ENCODE measurements around the gene ATG9A.
"Not testable (repeated sequence)": the region's sequence is repeated elsewhere in the genome, so short reads cannot be mapped to it uniquely, and the experiment has no call there.

Gene ATG9A, protein sequence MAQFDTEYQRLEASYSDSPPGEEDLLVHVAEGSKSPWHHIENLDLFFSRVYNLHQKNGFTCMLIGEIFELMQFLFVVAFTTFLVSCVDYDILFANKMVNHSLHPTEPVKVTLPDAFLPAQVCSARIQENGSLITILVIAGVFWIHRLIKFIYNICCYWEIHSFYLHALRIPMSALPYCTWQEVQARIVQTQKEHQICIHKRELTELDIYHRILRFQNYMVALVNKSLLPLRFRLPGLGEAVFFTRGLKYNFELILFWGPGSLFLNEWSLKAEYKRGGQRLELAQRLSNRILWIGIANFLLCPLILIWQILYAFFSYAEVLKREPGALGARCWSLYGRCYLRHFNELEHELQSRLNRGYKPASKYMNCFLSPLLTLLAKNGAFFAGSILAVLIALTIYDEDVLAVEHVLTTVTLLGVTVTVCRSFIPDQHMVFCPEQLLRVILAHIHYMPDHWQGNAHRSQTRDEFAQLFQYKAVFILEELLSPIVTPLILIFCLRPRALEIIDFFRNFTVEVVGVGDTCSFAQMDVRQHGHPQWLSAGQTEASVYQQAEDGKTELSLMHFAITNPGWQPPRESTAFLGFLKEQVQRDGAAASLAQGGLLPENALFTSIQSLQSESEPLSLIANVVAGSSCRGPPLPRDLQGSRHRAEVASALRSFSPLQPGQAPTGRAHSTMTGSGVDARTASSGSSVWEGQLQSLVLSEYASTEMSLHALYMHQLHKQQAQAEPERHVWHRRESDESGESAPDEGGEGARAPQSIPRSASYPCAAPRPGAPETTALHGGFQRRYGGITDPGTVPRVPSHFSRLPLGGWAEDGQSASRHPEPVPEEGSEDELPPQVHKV

DNA sequence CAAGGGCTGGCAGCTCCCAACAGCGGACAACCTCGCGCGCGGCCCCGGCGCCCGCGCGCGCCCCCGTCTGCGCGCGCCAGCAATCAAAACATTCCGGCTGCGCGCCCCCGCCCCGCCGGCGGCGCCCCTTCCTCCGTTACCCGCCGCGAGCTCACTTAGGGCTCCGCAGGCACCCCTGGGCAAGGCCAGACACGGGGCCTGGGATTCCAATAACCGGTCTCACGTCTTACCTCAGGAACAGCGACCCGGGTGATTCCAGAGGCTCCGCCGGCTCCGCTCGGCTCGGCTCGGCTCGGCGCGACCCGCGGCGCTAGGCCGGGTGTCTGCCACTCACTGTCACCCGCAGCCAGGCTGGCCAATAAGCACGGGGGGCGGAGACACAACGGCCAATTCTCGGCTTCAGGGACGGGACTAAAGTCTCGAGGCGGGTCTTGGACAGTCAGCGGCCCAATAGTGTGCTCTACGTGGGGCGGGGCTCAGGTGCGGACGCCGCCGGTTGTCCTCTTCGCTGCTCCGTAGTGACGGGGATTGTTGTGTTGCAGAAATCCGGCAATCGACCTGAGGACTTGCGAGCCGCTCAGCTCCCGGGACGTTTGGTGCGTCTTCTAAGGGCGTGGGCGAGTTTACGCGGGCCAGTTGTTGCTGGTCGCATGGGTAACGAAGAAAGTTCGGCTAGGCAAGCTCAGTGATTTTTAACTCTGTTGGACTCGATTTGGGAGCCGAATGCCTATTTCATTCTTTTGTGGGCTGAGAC, at the start of gene ATG9A, which contains the start of gene ANKZF1:
Gene ATG9A (minus strand): TSS at position 332 of the 754 bp plus-strand sequence. CDS start 1,612 bp downstream, outside the sequence.
Gene ANKZF1 (plus strand): TSS at position 502 of the 754 bp plus-strand sequence. CDS start 452 bp downstream, outside the sequence.
- DNase-seq (ENCODE audit: low read depth), result peak; percentile 93

DNA sequence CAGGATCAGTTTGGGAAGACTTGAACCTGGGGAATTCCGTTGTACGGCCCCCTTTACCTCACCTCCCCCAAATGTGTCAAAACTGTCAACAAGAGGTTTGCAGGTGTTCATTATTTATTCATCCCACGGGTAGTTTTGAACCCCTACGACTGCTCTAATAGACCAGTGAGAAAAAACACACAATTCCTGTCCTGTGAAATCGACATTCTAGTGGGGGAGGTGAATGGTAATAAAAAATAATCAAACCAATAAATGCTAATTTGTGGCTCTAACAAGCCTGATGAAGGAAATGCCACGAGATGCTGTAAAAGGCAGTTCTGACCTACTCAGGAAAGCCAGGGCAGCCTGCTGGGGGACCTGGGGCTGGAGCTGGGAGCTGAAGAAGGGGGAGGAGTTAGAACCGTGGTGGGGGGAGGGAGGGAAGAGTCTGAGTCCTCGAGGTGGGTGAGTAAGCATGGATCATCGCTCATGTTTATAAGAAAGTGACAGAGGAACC, 49.3 kb upstream of the ATG9A start:
- DNase-seq (ENCODE audit: low read depth), result no peak

DNA sequence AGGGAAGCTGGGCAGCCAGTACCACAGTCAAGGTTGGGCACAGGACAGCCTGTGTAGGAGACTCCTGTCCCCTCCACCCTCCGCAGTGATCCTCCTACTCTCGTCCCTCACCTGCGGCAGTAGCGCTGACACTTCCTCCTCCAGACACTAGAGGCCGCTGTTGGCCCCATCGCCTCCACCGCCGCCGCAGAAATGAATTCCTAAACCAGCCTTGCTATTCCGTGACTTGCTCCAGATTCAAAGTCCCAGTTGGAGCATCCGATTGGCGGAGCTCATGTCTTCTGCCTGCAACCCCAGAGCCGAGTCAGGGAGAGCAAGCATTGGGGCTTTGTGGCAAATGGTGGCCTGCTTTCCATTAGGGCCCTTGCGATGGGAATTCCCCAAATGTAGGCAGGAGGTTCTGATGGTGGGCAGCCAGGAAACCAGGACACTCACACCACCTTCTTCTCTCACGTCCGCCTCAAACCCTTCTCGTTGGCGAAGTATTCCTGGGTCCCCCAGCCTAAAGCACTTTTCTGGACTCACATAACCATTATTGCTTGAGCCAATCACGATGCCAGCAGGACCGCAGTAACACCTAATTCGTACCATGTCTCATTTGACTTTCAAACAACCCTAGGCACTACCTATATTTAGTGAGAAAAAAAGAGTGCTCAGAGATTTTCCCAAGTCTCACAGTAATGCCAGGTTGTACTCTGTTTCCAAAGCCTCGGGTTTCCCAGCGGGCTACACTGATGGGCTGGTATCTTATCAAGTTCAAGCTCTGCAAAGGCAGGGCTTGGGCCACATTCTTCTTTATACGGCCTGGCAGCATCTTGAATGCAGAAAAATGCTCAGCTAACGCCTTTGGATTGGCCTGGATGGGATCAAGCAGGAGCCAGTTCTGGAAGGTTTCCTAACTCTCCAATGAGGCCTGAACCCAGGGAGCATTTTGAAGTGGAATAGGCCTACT, 48.5 kb upstream of the ATG9A start:
- DNase-seq (ENCODE audit: low read depth), result no peak

DNA sequence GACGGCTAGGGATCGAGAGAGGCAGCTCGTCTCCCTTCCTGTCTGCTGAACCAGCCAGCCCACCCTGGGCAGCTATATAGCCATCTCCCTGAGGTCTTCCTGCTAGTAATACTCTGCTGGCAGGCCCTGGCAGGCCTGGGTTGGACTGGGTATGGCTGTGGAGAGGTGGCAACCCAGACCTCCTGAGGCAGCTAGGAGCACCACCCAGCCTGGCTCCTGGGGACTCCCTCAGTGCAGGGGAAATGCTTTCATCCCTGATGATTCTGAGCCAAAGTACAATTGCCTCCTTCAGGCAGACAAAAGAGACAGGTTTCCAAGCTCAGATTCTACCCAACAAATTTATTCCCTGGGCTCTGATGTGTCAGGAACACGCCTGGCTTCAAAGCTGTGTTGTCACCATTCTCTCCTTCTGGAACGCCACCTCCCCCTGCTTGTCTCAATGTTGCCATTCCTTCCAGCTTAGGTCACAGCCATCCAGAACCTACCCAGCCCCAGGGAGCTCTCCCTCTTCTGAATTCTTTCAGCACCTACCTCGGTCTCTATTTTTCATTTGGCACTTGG, 45.0 kb upstream of the ATG9A start:
- no peak for DNase-seq (ENCODE audit: low read depth)

DNA sequence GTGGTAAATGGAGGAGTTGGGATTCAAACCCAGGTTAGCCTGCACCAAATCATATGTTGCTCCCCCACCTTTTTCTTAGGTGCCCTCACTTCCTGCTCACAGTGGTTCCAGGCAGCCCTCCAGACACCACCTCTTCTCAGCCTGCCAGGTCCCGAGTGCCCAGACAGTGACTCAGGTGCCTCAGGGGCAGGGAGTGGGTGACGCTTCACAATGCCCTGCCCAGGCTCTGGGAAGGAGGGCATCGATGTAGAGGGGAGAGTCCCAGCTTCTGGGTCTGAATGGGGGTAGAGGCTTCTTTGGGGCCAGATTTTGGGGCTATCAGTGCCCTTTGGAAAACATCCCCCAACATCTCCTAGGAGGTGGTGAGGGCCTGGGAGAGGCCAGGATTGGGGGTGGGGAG, 44.5 kb upstream of the ATG9A start:
- no peak for DNase-seq (ENCODE audit: low read depth)

DNA sequence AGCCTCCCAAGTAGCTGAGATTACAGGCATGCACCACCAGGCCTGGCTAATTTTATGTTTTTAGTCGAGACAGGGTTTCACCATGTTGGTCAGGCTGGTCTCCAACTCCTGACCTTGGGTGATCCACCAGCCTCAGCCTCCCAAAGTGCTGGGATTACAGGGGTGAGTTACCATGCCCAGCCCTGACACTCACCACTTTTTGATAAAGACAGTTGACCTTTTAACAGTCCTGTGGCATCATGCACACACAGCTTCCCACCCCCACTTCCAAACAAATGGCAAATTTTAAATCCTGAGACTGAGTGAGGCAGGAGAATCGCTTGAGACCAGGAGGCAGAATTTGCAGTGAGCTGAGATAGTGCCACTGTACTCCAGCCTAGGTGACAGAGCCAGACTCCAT, 43.6 kb upstream of the ATG9A start:
- DNase-seq (ENCODE audit: low read depth), result no peak

DNA sequence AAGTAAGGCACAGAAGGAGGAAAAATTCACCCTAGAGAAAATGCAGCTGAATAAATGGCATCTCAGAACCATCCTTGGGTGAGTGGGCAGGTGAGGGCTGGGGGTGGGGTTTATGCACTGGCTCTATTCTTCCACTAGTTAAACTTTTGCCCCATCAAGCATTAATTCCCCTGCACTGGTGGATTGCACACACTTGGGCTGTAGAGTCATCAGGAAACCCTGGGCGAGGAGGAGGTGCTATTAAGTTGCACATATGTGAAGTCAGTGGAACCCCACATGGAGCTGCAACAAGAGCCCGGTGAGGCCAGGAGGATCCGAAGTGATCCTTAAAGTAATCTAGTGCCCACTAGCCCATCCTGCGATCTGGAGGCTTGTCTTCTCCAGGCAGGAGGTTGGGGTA, 42.9 kb upstream of the ATG9A start:
- no peak for DNase-seq (ENCODE audit: low read depth)

DNA sequence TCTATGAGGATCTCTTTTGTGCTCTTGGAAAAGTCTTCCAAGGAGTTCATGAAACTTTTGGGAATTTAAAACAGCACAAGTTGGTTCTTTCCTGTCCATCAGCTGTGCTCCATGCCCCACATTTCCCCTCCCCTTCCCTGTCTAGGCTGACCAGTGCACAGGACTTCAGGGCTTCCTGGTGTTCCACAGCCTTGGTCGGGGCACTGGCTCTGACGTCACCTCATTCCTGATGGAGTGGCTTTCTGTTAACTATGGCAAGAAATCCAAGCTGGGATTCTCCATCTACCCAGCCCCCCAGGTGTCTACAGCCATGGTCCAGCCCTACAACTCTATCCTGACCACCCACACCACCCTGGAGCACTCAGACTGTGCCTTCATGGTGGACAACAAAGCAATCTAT, 41.6 kb upstream of the ATG9A start:
- no peak for DNase-seq (ENCODE audit: low read depth)

DNA sequence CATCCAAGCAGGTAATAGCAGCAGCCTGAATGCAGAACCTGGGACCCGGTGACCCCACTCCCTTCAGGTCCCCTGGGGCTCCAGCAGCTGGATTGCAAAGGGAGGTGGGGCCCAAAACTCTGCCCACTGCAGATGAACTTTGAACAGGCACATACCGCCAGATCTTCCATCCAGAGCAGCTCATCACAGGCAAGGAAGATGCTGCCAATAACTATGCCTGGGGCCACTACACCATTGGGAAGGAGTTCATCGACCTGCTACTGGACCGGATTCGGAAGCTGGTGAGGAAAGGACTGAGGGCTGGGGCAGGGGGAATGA, 40.6 kb upstream of the ATG9A start:
- DNase-seq (ENCODE audit: low read depth), result no peak

DNA sequence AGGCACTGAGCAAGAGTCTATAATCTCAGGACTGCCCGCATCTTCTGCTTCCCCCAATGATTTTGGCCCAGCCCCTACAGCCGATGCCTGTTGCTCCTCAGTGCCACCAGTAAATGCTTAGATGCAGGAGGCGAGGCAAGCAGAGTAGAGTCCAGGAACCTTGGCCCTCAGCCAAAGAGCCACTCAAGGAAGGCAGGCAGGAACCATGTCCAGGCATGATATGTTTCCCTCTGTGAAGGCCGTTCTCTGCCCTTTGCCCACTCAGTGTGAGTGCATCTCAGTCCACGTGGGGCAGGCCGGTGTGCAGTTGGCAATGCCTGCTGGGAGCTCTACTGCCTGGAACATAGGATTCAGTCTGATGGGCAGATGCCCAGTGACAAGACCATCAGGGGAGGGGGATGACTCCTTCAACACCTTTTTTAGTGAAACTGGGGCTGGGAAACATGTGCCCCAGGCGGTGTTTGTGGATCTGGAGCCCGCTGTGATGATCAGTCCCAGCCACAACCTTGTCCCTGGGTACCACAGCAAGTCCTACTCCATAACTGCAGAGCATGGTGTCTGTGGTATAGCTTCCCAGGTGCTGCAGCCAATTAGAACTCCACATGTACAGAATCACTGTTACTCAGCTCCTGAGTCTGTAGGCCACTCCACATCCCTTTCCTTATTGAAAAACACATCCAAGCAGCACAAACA, 40.1 kb upstream of the ATG9A start:
- DNase-seq (ENCODE audit: low read depth), result no peak

DNA sequence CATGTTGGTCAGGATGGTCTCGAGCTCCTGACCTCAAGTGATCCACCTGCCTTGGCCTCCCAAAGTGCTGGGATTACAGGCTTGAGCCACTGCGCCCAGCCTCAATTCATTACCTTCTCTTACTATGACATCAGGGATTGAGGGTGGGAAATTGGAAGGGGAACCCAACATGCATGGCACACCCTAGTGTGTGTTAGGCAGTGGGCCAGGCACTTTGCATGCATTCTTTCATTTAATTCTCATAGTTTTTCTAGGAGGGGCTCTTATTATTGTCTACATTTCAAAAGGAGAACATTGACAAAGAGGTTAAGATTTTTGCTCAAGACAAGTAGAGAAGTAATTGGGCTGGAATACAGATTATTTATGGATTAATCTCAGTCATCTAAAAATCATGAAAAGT, 38.9 kb upstream of the ATG9A start:
- no peak for DNase-seq (ENCODE audit: low read depth)

DNA sequence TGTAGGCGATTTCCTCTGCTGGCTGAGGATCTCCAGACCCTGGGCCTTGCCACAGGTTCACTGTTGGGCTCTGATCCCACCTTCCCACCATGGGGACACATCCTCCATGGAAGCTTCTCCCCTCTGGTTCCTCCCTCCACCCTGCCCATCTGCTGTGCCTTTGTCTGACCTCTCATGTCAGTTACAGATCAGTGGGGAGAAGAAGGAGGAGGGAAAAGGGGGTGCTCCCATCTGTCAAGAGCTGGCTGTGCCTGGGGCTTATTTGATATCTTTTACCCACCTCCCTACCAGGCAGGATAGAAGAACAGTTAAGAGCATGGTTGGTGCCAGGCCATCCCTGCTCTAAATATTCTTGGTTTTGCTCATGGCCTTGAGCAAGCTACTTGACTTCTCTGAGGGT, 37.5 kb upstream of the ATG9A start:
- DNase-seq (ENCODE audit: low read depth), result no peak

DNA sequence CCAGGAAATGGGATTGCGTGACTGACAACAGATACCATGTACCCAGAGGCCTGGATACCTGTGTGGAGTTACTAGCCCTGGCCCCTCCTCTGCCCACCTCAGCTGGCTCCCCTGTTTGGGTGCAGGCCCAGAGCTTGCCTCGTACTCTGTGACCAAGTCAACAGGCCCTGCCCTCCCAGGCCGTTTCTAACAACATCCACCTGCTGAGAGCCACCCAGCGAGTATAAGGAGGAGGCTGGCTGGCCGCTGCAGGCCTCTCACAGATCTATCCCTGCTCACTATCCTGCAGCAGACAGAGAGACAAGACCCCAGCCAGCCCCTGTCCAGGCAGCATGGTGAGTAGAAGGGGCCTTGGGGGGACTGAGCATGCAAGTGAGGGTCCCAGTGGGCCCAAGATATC, 36.8 kb upstream of the ATG9A start:
- no peak for DNase-seq (ENCODE audit: low read depth)

DNA sequence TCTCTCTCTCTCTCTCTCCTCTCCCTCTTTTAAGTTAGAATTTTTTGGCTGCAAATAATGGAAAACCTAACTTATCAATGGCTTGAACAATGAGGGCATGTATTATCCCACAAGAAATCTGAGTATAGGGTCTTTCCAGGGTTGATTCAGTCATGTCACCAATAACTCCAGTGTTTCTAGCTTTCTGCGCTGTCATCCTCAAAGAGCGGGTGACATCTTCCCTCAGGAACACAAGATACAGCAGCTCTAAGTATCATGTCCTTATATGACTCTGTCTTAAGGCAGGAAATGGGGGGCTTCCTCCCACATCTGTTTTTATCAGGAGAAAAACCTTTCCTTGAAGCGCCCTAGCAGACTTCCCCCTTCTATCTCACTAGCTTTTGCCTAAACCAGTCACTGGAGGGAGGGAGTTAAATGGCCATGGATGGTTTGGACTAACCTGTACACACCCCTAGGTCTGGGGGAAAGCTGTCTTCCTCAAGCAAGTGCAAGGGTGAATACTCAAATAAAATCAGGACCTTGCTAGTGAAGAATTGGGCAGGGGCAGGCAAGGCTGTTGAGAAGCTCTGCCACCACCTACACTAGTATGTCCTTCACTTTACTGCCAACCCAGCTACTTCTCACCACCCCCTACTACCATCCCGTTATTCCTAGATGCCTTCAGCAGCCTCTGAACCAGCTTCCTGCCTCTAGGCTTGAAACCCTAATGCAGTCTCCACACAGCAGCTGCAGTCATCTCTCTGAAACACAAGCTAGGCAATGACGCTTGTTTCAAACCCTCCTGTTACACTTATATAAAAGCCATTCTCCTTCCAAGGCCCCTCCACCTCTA, 31.8 kb upstream of the ATG9A start:
- DNase-seq (ENCODE audit: low read depth), result no peak

DNA sequence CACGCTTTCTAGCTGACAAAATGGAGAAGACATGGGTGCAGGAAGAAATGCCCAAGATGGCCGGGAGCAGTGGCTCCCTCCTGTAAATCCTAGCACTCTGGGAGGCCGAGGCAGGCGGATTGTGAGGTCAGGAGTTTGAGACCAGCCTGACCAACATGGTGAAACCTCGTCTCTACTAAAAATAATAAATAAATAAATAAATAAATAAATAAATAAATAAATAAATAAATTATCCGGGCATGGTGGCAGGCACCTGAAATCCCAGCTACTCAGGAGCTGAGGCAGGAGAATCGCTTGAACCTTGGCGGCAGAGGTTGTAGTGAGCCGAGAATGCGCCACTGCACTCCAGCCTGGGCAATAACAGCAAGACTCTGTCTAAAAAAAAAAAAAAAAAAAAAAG, 29.5 kb upstream of the ATG9A start:
- DNase-seq (ENCODE audit: low read depth), result not testable (repeated sequence)

DNA sequence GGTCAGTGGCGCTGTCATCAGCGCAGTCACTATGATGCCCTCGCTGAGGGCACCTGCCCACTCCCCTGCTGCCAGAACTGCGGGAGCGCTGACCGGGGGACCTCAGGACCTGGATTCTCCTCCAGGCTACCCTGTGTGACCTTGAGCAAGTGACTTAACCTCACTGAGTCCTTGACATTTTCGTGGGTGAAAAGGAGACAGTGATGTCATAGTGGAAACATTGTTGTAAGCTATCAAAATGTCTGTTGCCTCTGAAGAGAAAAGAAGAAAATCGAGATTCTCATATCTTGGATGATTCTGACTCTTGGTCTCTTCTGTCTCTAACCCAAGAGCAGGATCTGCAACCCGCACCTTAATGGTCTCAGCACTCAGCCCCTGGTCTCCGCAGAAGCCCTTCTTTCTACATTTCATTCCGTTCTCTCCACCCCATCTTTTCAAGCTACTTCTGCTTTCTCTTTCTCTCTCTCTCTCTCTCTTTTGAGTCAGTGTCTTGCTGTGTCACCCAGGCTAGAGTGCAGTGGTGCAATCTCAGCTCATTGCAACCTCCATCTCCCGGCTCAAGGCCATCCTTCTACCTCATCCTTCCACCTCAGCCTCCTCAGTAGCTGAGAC, 25.3 kb upstream of the ATG9A start:
- no peak for DNase-seq (ENCODE audit: low read depth)

DNA sequence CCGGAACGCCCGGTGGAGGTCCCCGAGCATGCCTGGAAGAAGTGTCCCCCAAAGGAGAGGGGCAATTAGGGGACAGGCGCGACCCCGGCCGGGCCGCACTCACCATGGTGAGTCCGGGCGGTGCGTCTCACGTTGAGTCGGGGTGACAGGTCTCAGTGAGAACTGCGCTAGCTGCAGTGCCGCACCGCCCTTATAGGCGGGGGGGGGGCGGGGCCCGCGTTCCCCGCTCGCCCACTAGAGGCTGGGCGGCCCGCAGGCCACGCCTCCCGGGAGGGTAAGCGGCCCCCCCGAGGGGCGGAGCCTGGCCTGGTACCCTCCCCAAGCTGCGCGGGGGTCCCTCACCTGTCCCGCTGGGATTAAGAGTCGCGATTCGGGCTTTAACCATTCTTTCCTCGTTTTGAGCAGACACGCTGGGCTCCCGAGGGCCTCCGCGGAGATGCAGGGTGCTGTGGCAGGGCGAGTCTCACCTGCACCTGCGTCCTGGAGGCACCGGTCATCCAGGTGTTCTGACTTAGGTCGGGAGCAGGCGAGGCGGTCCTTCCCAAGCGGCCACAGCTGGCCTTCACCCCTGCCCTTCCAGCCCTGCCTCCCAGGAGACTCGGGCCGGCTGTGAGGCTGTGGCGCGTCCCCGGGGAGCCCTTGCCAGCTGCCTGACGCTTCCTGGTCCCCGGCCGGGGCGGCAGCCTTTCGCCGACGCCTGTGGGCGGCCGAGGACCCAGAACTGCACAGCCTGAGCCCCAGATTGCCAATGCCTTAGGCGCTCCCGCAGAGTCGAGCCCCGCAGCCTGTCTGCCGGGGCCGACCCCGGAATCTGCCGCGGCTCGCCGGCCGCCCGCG, 24.5 kb upstream of the ATG9A start, which contains the start of gene TUBA4A:
Gene TUBA4A (minus strand): TSS at position 166 of the 837 bp plus-strand sequence. CDS start 60 bp downstream, at position 106.
- no peak for DNase-seq (ENCODE audit: low read depth)
